ENCODE measurements around the gene CBARP. TPM values are rescaled to one million over a fixed set of nuclear protein-coding genes. Genes with fewer than 3 reads are reported as not detected.

CBARP gene
- total and polyA plus RNA-seq, 2 donors (not counting 3 experiments of a cell fraction or from before 2014, with no cell fraction given), result 3.5 to 9.2 TPM

- Histone ChIP-seq H3K9me1 (replicated peaks; ENCODE audit: control insufficient read depth, extremely low read depth, insufficient read depth, low read length) (no peaks in the 10 kb centered on the region), H3K36me3 (ENCODE audit: control insufficient read depth in 2 of 2, extremely low read depth in 1 of 2, insufficient read depth in 2 of 2, low read length in 2 of 2) (peaks cover 6 to 11% of the 10 kb centered on the region in 2 experiments), H3K9me3 (replicated peaks; ENCODE audit: control insufficient read depth, insufficient read depth, low read length) (no peaks in the 10 kb centered on the region), H3K79me2 (ENCODE audit: control insufficient read depth, insufficient read depth, low read length) (peaks cover 25% of the 10 kb centered on the region), H2AFZ (ENCODE audit: low read depth, low read length) (peak overlapping the region; percentile 52), H3K9ac (replicated peaks; ENCODE audit: extremely low read depth, insufficient read depth, low read length) (peak overlapping the region; percentile 13), H3K27me3 (ENCODE audit: control insufficient read depth in 2 of 2, insufficient read depth in 2 of 2, low read length in 2 of 2) (no peaks in the 10 kb centered on the region), H4K20me1 (replicated peaks; ENCODE audit: control insufficient read depth, extremely low read depth, insufficient read depth, low read length) (no peaks in the 10 kb centered on the region), H3K27ac (ENCODE audit: insufficient read depth, low read depth, low read length) (no peak overlapping the region), H3K4me3 (replicated peaks in 1 of 3; ENCODE audit: insufficient read depth in 1 of 3, low read depth in 1 of 3, low read length in 3 of 3) (peak overlapping the region; percentile 23 to 43 (median 37)), H3K4me1 (ENCODE audit: control insufficient read depth, extremely low read depth, insufficient read depth, low read length) (peaks cover 38% of the 10 kb centered on the region), H3K4me2 (ENCODE audit: insufficient read depth, low read length) (peak overlapping the region; percentile 43)
- CTCF ChIA-PET, result interaction anchor here (0.6 to 7.2 kb wide), 12 partner anchors 8 to 321 kb away, joined by 3 to 1001 read pairs (median 7); partner anchors contain the start of genes ATP5F1D and FAM174C
- FAIRE-seq (peak; percentile 53), DNase-seq (ENCODE audit: low read depth, low spot score) (peak; percentile 52)
- dilution Hi-C loops (cut with MboI; ENCODE audit: extremely low pct_ligation_motif_present, low sequenced_read_pairs) (no loop called here), intact Hi-C loops (cut with micrococcal nuclease) (loop anchor here (1.0 kb wide), 3 partner anchors 18 to 46 kb away; no protein-coding TSS in a partner anchor)
- no peak for TF ChIP-seq POLR2AphosphoS5 (IDR thresholded peaks at IDR 0.05; ENCODE audit: insufficient read depth, low read depth, low read length)
- peak; percentile 6 for TF ChIP-seq MAX (IDR thresholded peaks at IDR 0.05; ENCODE audit: insufficient read depth, insufficient read length)
- TF ChIP-seq CTCF (IDR thresholded peaks at IDR 0.05; ENCODE audit: extremely low read depth in 1 of 2, insufficient read depth in 1 of 2, low read depth in 1 of 2, low read length in 2 of 2), result peak; percentile 87 to 92
- POLR2A ChIA-PET, result interaction anchor here (0.6 to 2.3 kb wide), 8 partner anchors 9 to 521 kb away, joined by 3 to 24 read pairs (median 5); partner anchors contain the start of genes ATP5F1D and MIDN
- no TSS peak for BruUV-seq (replicated peaks)
Measured at GRCh38 chr19:1266916-1267476, 29.2 kb upstream of the CBARP start.
